ENCODE results near the gene SCO2.

GRCh38 chr22:50572965-50573364, 47.6 kb upstream of the SCO2 start:
- no peak for TF ChIP-seq ZBTB44 (CRISPR knock-in tag; IDR thresholded peaks at IDR 0.05)
- TF ChIP-seq SKI (IDR thresholded peaks at IDR 0.05; ENCODE audit: partially characterized antibody): no peak
- no peak for TF ChIP-seq CTCF (CRISPR knock-in tag; IDR thresholded peaks at IDR 0.05)
- TF ChIP-seq ZBTB49 (CRISPR knock-in tag; IDR thresholded peaks at IDR 0.05; ENCODE audit: borderline replicate concordance): no peak
- TF ChIP-seq ZNF747 (CRISPR knock-in tag; IDR thresholded peaks at IDR 0.05; ENCODE audit: borderline replicate concordance): no peak

All from HepG2 (cell line).